AG04450 (cell line): ENCODE data around the gene CACNA2D3. TPM values are rescaled to one million over a fixed set of nuclear protein-coding genes. Genes with fewer than 3 reads are reported as not detected.

Experiments used
- CTCF ChIA-PET: fragments of 300-600, 350-600 bp; formaldehyde crosslinking; extraction: SDS; loops from one replicate; lab custom pipeline; 2022; ENCODE audit warnings: antibody characterized with exemption, inconsistent platforms; lab: Charles Lee
- POLR2A ChIA-PET: fragments of 350-600 bp; formaldehyde crosslinking; extraction: SDS; loops from one replicate; lab custom pipeline; 2021; ENCODE audit warnings: antibody characterized with exemption, inconsistent platforms; lab: Yijun Ruan, JAX
- DNase-seq: peaks from one replicate; pipeline ENCODE4 v3.0.0-alpha.2; 2011; ENCODE audit warnings: low read depth, low spot score
- H3K27ac ChIP-seq: one replicate; pipeline ENCODE4 v1.5.1; 2012; ENCODE audit warnings: low read depth, low read length, control low read depth
- H3K27me3 ChIP-seq: one replicate; pipeline ENCODE4 v1.6.0; 2012; ENCODE audit warnings: low read length; ENCODE audit not compliant: control insufficient read depth, insufficient read depth
- H3K4me3 ChIP-seq: 2 replicates; pipeline ENCODE4 v1.5.1; 2011; ENCODE audit warnings: mild to moderate bottlenecking, low read depth, low read length, control low read depth
- H3K9me3 ChIP-seq: 2 replicates; pipeline ENCODE4 v1.5.1; 2012; ENCODE audit warnings: low read length; ENCODE audit not compliant: control insufficient read depth, insufficient read depth
- CTCF ChIP-seq: IDR thresholded peaks from 2 replicates; pipeline ENCODE4 v1.5.1; 2011; ENCODE audit warnings: low read depth, low read length, control low read depth, inconsistent platforms
- polyA plus RNA-seq: library from polyadenylated mRNA; depleted of rRNA; stranded (reverse); fragments of >200 nt; gene quantifications from 2 replicates; pipeline ENCODE4 v1.2.3, GENCODE V29; 2011

The CACNA2D3 gene
- polyA plus RNA-seq, 1 experiment: 0.32 TPM

DNA sequence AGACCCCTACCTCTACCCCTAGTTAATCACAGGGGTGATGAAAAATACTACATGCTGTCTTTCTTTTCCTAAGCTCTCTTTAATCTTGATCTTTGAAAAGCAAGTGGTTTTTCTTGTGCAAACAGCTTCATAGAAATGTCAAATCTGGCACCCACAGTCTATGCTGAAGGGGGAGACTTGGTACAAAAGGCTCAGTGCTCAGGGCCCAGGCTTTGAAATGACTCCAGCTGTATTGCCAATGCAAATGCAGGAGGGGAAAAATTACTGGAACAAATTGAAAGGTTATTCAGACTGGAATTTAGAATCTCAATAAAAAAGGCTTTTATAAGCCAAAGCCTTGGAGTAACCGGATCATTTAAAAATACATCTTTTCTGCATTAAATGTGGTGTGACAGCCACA is 581.6 kb downstream of the CACNA2D3 start:
- no peak overlapping the region for H3K27ac ChIP-seq
- ChIA-PET POLR2A (no interaction called here), CTCF (no interaction called here)
- TF ChIP-seq CTCF: no peak
- H3K27me3 ChIP-seq: no peaks in the 10 kb centered on the region
- no peak overlapping the region for H3K4me3 ChIP-seq
- no peaks in the 10 kb centered on the region for H3K9me3 ChIP-seq
- DNase-seq: no peak

GRCh38 chr3:54705730-54706129 is 583.4 kb downstream of the CACNA2D3 start:
- no peak for DNase-seq
- H3K27me3 ChIP-seq: no peaks in the 10 kb centered on the region
- TF ChIP-seq CTCF: no peak
- no peak overlapping the region for H3K27ac ChIP-seq
- POLR2A ChIA-PET: no interaction called here
- H3K9me3 ChIP-seq: no peaks in the 10 kb centered on the region
- H3K4me3 ChIP-seq: no peak overlapping the region
- CTCF ChIA-PET: no interaction called here

GRCh38 chr3:54706738-54707137 is 584.4 kb downstream of the CACNA2D3 start:
- no peak overlapping the region for H3K4me3 ChIP-seq
- H3K9me3 ChIP-seq: no peaks in the 10 kb centered on the region
- no peak for DNase-seq
- no peaks in the 10 kb centered on the region for H3K27me3 ChIP-seq
- no peak overlapping the region for H3K27ac ChIP-seq
- ChIA-PET POLR2A (no interaction called here), CTCF (no interaction called here)
- TF ChIP-seq CTCF: no peak

DNA sequence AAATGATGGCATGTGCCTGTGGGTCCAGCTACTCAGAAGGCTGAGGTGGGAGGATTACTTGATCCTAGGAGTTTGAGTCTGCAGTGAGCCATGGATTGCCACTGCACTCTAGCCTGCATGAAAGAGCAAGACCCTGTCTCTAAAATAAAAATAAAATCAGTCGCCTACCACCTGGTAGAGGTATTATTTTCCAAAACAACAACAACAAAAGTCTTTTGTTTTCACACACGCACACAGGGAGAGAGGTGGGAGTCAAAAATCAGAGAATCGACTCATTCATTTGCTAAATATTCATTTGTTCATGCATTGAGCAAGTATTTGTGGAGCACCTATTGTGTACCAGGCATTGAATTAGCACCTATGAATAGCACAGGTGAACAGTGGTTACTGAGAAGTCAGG is 587.4 kb downstream of the CACNA2D3 start:
- CTCF ChIA-PET: no interaction called here
- no peaks in the 10 kb centered on the region for H3K27me3 ChIP-seq
- H3K9me3 ChIP-seq: no peaks in the 10 kb centered on the region
- DNase-seq: no peak
- no peak overlapping the region for H3K4me3 ChIP-seq
- POLR2A ChIA-PET: no interaction called here
- TF ChIP-seq CTCF: no peak
- H3K27ac ChIP-seq: no peak overlapping the region

DNA sequence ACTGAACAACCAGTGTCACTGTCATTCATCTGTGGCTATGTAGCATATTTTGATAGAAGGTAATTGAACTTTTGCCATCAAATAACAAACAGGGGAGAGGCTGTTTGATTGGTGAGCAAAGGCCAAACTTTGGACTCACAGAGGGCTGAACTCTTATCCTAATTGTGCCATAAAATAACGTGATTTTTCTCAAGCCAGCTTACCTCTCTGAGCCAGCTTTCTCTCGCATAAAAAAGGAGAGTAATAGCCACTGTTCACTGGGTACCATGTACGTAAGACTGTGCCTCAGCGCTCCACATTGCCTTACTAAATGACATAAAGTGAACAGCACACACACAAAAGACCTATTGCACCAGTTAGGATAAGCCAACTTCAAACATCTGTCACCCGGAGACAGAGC is 588.6 kb downstream of the CACNA2D3 start:
- H3K9me3 ChIP-seq: no peaks in the 10 kb centered on the region
- CTCF ChIA-PET: no interaction called here
- POLR2A ChIA-PET: no interaction called here
- H3K4me3 ChIP-seq: no peak overlapping the region
- H3K27ac ChIP-seq: no peak overlapping the region
- no peak for DNase-seq
- no peaks in the 10 kb centered on the region for H3K27me3 ChIP-seq
- TF ChIP-seq CTCF: no peak
